Measurements from ENCODE around the gene ATP5PF. TPM values are rescaled to one million over a fixed set of nuclear protein-coding genes. Genes with fewer than 3 reads are reported as not detected.

ATP5PF gene
- total and polyA plus RNA-seq, 2 of the 4 experiments (the other 2 are of a cell fraction), result 76.0 to 190 TPM

GRCh38 chr21:25722631-25723030 is 12.1 kb downstream of the ATP5PF start:
- H2AFZ ChIP-seq (replicated peaks; ENCODE audit: low read length, poor library complexity), result no peak overlapping the region
- H3K4me2 ChIP-seq (ENCODE audit: low read depth, low read length), result no peak overlapping the region
- no peak overlapping the region for H2BK5ac ChIP-seq (ENCODE audit: low read depth, low read length, poor library complexity, severe bottlenecking)
- 100% methylated on average over 1 of the region's 3 CpGs; no CpG with 5 or more reads in 1 of the 2 experiments for WGBS, 2 experiments (ENCODE audit: extremely low coverage in 2 of 2, insufficient read length in 1 of 2)
- H3K18ac ChIP-seq (ENCODE audit: low read depth, low read length), result no peak overlapping the region
- H3K23ac ChIP-seq (ENCODE audit: low read depth, low read length), result no peak overlapping the region
- no peak overlapping the region for H4K5ac ChIP-seq (ENCODE audit: low read depth, low read length)
- no peak overlapping the region for H2BK15ac ChIP-seq (ENCODE audit: low read depth, low read length)
- no peak overlapping the region for H2BK20ac ChIP-seq (ENCODE audit: low read depth, low read length)
- no peak overlapping the region for H2BK120ac ChIP-seq (ENCODE audit: low read depth, low read length)
- H3K9me3 ChIP-seq (ENCODE audit: control insufficient read depth, insufficient read depth, low read length), result no peaks in the 10 kb centered on the region
- 0 out of 2 replicates have a peak, but pooled peaks cover 4% of the 10 kb centered on the region for H3K9me1 ChIP-seq (ENCODE audit: insufficient read depth, low read length)
- H3K79me1 ChIP-seq (ENCODE audit: low read depth in 1 of 2, low read length in 2 of 2), result 0 out of 4 replicates have a peak, but pooled peaks cover 0 to 4% of the 10 kb centered on the region in 2 experiments
- H3K4me3 ChIP-seq (ENCODE audit: insufficient read depth, low read depth, low read length), result no peak overlapping the region
- no peaks in the 10 kb centered on the region for H3K4me1 ChIP-seq (ENCODE audit: control insufficient read depth, insufficient read depth, low read length)
- H2AK5ac ChIP-seq (ENCODE audit: low read depth, low read length), result no peak overlapping the region
- intact Hi-C loops (cut with micrococcal nuclease), result no loop called here
- H3K9ac ChIP-seq (ENCODE audit: low read depth, low read length), result no peak overlapping the region
- H3K27me3 ChIP-seq (ENCODE audit: control insufficient read depth, insufficient read depth, low read length), result no peaks in the 10 kb centered on the region
- BruUV-seq (replicated peaks), result no TSS peak
- H4K20me1 ChIP-seq (ENCODE audit: insufficient read depth, low read length), result no peaks in the 10 kb centered on the region; the same call in 1 of the 2 replicates
- ATAC-seq (ENCODE audit: low read depth) (no peak), DNase-seq (no peak)
- H4K8ac ChIP-seq (ENCODE audit: low read depth in 2 of 2, low read length in 2 of 2), result no peak overlapping the region
- no peak overlapping the region for H3K14ac ChIP-seq (replicated peaks; ENCODE audit: low read depth, low read length)
- dilution Hi-C loops (cut with HindIII; ENCODE audit: low sequenced_read_pairs, unreplicated experiment), result no loop called here
- CTCF ChIA-PET, result no interaction called here
- no peak overlapping the region for H3K4ac ChIP-seq (ENCODE audit: low read depth, low read length)
- H2AK9ac ChIP-seq (replicated peaks; ENCODE audit: low read depth, low read length, poor library complexity), result no peak overlapping the region
- H4K91ac ChIP-seq (ENCODE audit: insufficient read depth, low read depth, low read length), result no peak overlapping the region
- no peak overlapping the region for H3K56ac ChIP-seq (ENCODE audit: extremely low read depth, insufficient read depth, low read length)
- H3K36me3 ChIP-seq (ENCODE audit: control insufficient read depth, insufficient read depth, low read length), result peaks cover 28% of the 10 kb centered on the region
- POLR2A ChIA-PET (ENCODE audit: unreplicated experiment), result no interaction called here
- no peak for TF ChIP-seq CEBPB (IDR thresholded peaks at IDR 0.05; ENCODE audit: low read depth, low read length)
- H3K27ac ChIP-seq (ENCODE audit: insufficient read depth, low read length), result no peak overlapping the region
- in situ Hi-C loops (cut with MboI; ENCODE audit: low sequenced_read_pairs), result no loop called here

Data from IMR-90 (cell line).